SK-N-SH (cell line): ENCODE measurements around the gene DDX4. TPM values are rescaled to one million over a fixed set of nuclear protein-coding genes. Genes with fewer than 3 reads are reported as not detected.
A peak's percentile ranks its signal among the peaks of the same experiment; 100 is the strongest.

Experiments used
- CTCF ChIA-PET: fragments of 300-600, 350-600 bp; formaldehyde crosslinking; extraction: SDS; loops from one replicate; lab custom pipeline; 2021; lab: Yijun Ruan, JAX
- POLR2A ChIA-PET: fragments of 350-600 bp; sonication (Branson Sonifier 250); formaldehyde crosslinking; extraction: SDS; loops from one replicate; lab custom pipeline; 2020; ENCODE audit warnings: antibody characterized with exemption, inconsistent platforms; lab: Yijun Ruan, JAX
- DNase-seq: peaks from one replicate; pipeline ENCODE4 v3.0.0; 2012
- H2AFZ ChIP-seq: fragments of 200-600 bp; sonication (generic); 2 replicates; pipeline ENCODE4 v1.8.1; 2016; ENCODE audit warnings: antibody characterized with exemption, mild to moderate bottlenecking, low read depth
- H3F3A ChIP-seq: fragments of 200-600 bp; sonication (generic); replicated peaks from 2 replicates; pipeline ENCODE3; 2016; ENCODE audit warnings: antibody characterized with exemption, mild to moderate bottlenecking; ENCODE audit not compliant: insufficient read depth
- H3K27ac ChIP-seq, 2 experiments: fragments of 200-500 bp in 1 of 2; fragments of 200-600 bp in 1 of 2; sonication (Bioruptor generic) in 1 of 2; sonication (generic), shearing (Covaris generic) in 1 of 2; 2 replicates each; pipeline versions ENCODE4 v1.5.1 to v1.6.1; 2014 to 2016; ENCODE audit warnings: low read depth in 2 of 2, inconsistent platforms in 1 of 2, low read length in 1 of 2, mild to moderate bottlenecking in 1 of 2, mixed read lengths in 1 of 2
- H3K27me3 ChIP-seq: fragments of 200-600 bp; sonication (generic), shearing (Covaris generic); 2 replicates; pipeline ENCODE4 v1.6.1; 2016; ENCODE audit warnings: mixed run types; ENCODE audit not compliant: insufficient read depth
- H3K36me3 ChIP-seq, 2 experiments: fragments of 200-500 bp in 1 of 2; fragments of 200-600 bp in 1 of 2; sonication (Bioruptor generic) in 1 of 2; sonication (generic) in 1 of 2; replicated peaks in 1 of 2; 2 replicates each; pipeline versions ENCODE3 to v1.5.1; 2014 to 2016; ENCODE audit warnings: low read length in 1 of 2, mild to moderate bottlenecking in 1 of 2; ENCODE audit not compliant: insufficient read depth in 2 of 2, control insufficient read depth in 1 of 2
- H3K4me1 ChIP-seq, 2 experiments: fragments of 200-500 bp in 1 of 2; fragments of 200-600 bp in 1 of 2; sonication (Bioruptor generic) in 1 of 2; sonication (generic), shearing (Covaris generic) in 1 of 2; 2 replicates each; pipeline versions ENCODE4 v1.5.1 to v1.6.1; 2014 to 2016; ENCODE audit warnings: low read depth in 1 of 2, low read length in 1 of 2, mixed run types in 1 of 2; ENCODE audit not compliant: insufficient read depth in 2 of 2, control insufficient read depth in 1 of 2
- H3K4me2 ChIP-seq: fragments of 200-600 bp; sonication (generic), shearing (Covaris generic); 2 replicates; pipeline ENCODE4 v1.6.1; 2017; ENCODE audit warnings: mixed run types
- H3K4me3 ChIP-seq, 2 experiments: fragments of 200-500 bp in 1 of 2; fragments of 200-600 bp in 1 of 2; sonication (Bioruptor generic) in 1 of 2; sonication (generic), shearing (Covaris generic) in 1 of 2; 2 replicates each; pipeline versions ENCODE4 v1.5.1 to v1.8.1; 2014 to 2016; ENCODE audit warnings: low read depth in 2 of 2, inconsistent platforms in 1 of 2, low read length in 1 of 2, mild to moderate bottlenecking in 1 of 2, mixed read lengths in 1 of 2, moderate library complexity in 1 of 2
- H3K79me2 ChIP-seq: fragments of 200-600 bp; sonication (generic); 2 replicates; pipeline ENCODE4 v1.8.1; 2017; ENCODE audit warnings: mild to moderate bottlenecking; ENCODE audit not compliant: insufficient read depth
- H3K9ac ChIP-seq: fragments of 200-600 bp; sonication (generic); 2 replicates; pipeline ENCODE4 v1.6.1; 2017; ENCODE audit warnings: mixed run types
- H3K9me2 ChIP-seq: fragments of 200-600 bp; sonication (generic); 2 replicates; pipeline ENCODE4 v1.6.1; 2017; ENCODE audit warnings: mixed run types
- H3K9me3 ChIP-seq: fragments of 200-600 bp; sonication (generic); 2 replicates; pipeline ENCODE4 v1.6.1; 2017; ENCODE audit warnings: mixed run types, mild to moderate bottlenecking, moderate library complexity
- H4K20me1 ChIP-seq: fragments of 200-600 bp; sonication (generic); 2 replicates; pipeline ENCODE4 v1.6.1; 2017; ENCODE audit warnings: mild to moderate bottlenecking, mixed run types; ENCODE audit not compliant: insufficient read depth
- EP300 ChIP-seq, 2 experiments: IDR thresholded peaks; 2 replicates each; pipeline versions ENCODE4 v1.4.0 to v1.6.1; 2012; ENCODE audit warnings: borderline replicate concordance in 1 of 2, low read depth in 1 of 2, low read length in 1 of 2
- FOXM1 ChIP-seq: IDR thresholded peaks from 2 replicates; pipeline ENCODE4 v1.4.0; 2012; ENCODE audit warnings: low read depth, mild to moderate bottlenecking
- GABPA ChIP-seq: IDR thresholded peaks from 2 replicates; pipeline ENCODE4 v1.4.0; 2012; ENCODE audit warnings: low read depth, mild to moderate bottlenecking
- MXI1 ChIP-seq: IDR thresholded peaks from 2 replicates; pipeline ENCODE4 v1.6.1; 2012; ENCODE audit warnings: mild to moderate bottlenecking, low read depth, low read length, improper control_type of control experiment
- RAD21 ChIP-seq: IDR thresholded peaks from 2 replicates; pipeline ENCODE4 v1.6.1; 2012; ENCODE audit warnings: mild to moderate bottlenecking, low read length
- RFX5 ChIP-seq: IDR thresholded peaks from 2 replicates; pipeline ENCODE4 v1.6.1; 2012; ENCODE audit warnings: mild to moderate bottlenecking, improper control_type of control experiment, low read length
- RXRA ChIP-seq: IDR thresholded peaks from 2 replicates; pipeline ENCODE4 v1.4.0; 2012; ENCODE audit warnings: low read depth, mild to moderate bottlenecking, borderline replicate concordance
- SIN3A ChIP-seq: IDR thresholded peaks from 2 replicates; pipeline ENCODE4 v1.6.1; 2012; ENCODE audit warnings: low read depth, mild to moderate bottlenecking, low read length, moderate library complexity, borderline replicate concordance
- TAF1 ChIP-seq: IDR thresholded peaks from 2 replicates; pipeline ENCODE4 v1.6.1; 2012; ENCODE audit warnings: low read depth, mild to moderate bottlenecking, low read length, moderate library complexity, borderline replicate concordance
- WGBS: methylation state at CpG from one replicate; pipeline ENCODE4 v1.1.6; 2017; ENCODE audit warnings: low lambda C conversion rate; 5-methylcytosine and 5-hydroxymethylcytosine counted together
- polyA plus RNA-seq, 3 experiments: library from polyadenylated mRNA; depleted of rRNA; stranded (reverse); fragments of >200 nt; gene quantifications; 2 replicates each; pipeline ENCODE4 v1.2.3, GENCODE V29; 2012
- TF ChIP-seq, protein P1 (sequence below): IDR thresholded peaks from 2 replicates; pipeline ENCODE4 v1.4.0; 2012; ENCODE audit warnings: low read depth
- TF ChIP-seq, protein P2 (sequence below): IDR thresholded peaks from 2 replicates; pipeline ENCODE4 v1.6.1; 2012; ENCODE audit warnings: mild to moderate bottlenecking, low read depth, low read length, moderate library complexity
- TF ChIP-seq, protein P3 (sequence below): fragments of 150-350 bp; IDR thresholded peaks from 2 replicates; pipeline ENCODE4 v1.6.1; 2017; ENCODE audit warnings: antibody characterized with exemption, low read length, low read depth, borderline replicate concordance

DDX4 gene
- polyA plus RNA-seq, 1 of the 3 experiments (the other 2 are of a cell fraction) = not detected

DNA sequence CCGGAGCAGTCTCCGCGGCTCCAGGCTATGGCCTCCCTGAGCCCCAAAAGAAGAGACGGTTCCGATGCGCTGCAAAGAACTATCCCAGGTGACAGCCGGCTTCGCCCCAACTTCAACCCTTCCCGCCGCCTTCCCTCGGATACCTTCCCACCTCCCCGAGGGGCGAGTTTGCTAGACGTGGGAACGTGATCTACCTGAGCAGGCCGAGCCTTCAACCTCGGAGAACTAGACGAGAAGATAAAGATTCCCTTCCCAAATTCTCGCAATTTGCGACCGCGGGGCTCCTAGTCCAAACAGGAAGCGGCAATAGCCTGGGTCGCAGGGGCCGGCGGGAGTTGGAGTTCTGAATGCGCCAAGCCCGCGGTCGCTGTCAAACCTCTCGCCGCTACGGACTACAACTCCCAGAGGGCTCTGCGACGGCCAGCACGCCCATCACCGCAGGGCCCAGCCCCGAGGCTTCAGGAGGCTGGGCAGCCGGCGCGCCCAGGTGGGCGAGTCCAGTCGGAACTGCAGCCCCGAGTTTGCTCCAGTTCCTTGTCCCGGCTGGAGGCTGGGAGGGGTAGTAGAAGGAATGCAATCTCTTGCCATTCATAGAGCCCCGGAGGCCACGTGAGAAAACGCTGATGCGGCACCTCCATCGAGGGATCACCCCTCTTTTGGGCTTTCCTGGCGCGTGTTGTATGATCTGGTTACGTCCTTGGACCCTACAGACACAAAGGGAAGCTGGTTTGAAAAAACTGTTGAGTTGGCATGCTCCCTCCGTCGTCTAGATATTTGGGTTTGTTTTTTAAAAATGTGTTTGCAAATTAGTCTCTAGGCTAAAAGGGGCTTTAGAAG, 25.6 kb upstream of the DDX4 start, which contains the start of gene SLC38A9 (continued):
- no peak for TF ChIP-seq RFX5
- TF ChIP-seq, protein P1, sequence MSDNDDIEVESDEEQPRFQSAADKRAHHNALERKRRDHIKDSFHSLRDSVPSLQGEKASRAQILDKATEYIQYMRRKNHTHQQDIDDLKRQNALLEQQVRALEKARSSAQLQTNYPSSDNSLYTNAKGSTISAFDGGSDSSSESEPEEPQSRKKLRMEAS = peak; percentile 66
- no peak for TF ChIP-seq RXRA
- peak; percentile 83 for TF ChIP-seq GABPA

DNA sequence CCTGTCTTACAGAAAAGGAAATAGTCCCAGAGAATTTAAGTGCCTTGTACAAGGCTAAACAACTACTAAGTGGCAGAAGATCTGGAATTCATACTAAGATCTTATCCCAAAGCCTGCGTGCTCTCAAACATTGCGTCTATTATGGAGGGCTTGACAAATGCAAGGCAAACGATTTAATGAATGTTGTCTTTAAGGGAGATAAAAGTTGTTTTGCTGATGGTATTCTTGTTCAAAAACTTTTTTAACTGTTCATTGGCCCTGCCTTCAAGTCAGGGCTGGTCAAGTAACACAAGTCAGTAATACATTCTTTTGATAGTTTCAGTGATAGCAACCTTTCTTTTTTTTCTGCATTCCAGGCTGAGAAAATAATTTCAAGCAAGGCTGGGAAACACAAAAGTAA, 24.0 kb upstream of the DDX4 start:
- H3K9me3 ChIP-seq = no peaks in the 10 kb centered on the region
- no peak overlapping the region for H2AFZ ChIP-seq
- no peaks in the 10 kb centered on the region for H3K27me3 ChIP-seq
- peaks cover 0 to 2% of the 10 kb centered on the region in 2 experiments for H3K36me3 ChIP-seq
- peaks cover 6 to 12% of the 10 kb centered on the region in 2 experiments; a peak in 2 of 4 replicates for H3K4me1 ChIP-seq
- peaks cover 8% of the 10 kb centered on the region for H3K79me2 ChIP-seq
- POLR2A ChIA-PET = interaction anchor here (1.1 kb wide), 1 partner anchor 406 kb away, joined by 5 read pairs; the partner anchor contains the start of genes DHX29 and MTREX
- H3K9me2 ChIP-seq = no peaks in the 10 kb centered on the region
- H4K20me1 ChIP-seq = no peaks in the 10 kb centered on the region
- no peak overlapping the region for H3K27ac ChIP-seq
- H3F3A ChIP-seq = no peaks in the 10 kb centered on the region
- TF ChIP-seq FOXM1 (no peak), RAD21 (no peak), GABPA (no peak), SIN3A (no peak), EP300 (IDR thresholded peaks at IDR 0.05; ENCODE audit: borderline replicate concordance in 1 of 2, low read depth in 1 of 2, low read length in 1 of 2) (no peak), MXI1 (no peak), TAF1 (no peak)
- TF ChIP-seq, protein P2, sequence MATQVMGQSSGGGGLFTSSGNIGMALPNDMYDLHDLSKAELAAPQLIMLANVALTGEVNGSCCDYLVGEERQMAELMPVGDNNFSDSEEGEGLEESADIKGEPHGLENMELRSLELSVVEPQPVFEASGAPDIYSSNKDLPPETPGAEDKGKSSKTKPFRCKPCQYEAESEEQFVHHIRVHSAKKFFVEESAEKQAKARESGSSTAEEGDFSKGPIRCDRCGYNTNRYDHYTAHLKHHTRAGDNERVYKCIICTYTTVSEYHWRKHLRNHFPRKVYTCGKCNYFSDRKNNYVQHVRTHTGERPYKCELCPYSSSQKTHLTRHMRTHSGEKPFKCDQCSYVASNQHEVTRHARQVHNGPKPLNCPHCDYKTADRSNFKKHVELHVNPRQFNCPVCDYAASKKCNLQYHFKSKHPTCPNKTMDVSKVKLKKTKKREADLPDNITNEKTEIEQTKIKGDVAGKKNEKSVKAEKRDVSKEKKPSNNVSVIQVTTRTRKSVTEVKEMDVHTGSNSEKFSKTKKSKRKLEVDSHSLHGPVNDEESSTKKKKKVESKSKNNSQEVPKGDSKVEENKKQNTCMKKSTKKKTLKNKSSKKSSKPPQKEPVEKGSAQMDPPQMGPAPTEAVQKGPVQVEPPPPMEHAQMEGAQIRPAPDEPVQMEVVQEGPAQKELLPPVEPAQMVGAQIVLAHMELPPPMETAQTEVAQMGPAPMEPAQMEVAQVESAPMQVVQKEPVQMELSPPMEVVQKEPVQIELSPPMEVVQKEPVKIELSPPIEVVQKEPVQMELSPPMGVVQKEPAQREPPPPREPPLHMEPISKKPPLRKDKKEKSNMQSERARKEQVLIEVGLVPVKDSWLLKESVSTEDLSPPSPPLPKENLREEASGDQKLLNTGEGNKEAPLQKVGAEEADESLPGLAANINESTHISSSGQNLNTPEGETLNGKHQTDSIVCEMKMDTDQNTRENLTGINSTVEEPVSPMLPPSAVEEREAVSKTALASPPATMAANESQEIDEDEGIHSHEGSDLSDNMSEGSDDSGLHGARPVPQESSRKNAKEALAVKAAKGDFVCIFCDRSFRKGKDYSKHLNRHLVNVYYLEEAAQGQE = no peak
- TF ChIP-seq, protein P3, sequence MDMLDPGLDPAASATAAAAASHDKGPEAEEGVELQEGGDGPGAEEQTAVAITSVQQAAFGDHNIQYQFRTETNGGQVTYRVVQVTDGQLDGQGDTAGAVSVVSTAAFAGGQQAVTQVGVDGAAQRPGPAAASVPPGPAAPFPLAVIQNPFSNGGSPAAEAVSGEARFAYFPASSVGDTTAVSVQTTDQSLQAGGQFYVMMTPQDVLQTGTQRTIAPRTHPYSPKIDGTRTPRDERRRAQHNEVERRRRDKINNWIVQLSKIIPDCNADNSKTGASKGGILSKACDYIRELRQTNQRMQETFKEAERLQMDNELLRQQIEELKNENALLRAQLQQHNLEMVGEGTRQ = no peak
- no peak overlapping the region for H3K9ac ChIP-seq
- H3K4me3 ChIP-seq = no peak overlapping the region
- WGBS = 86% methylated on average over 3 of the region's 3 CpGs
- DNase-seq = no peak
- H3K4me2 ChIP-seq = no peak overlapping the region
- CTCF ChIA-PET = no interaction called here
